Measurements from ENCODE around the gene APOBEC2. TPM values are rescaled to one million over a fixed set of nuclear protein-coding genes. Genes with fewer than 3 reads are reported as not detected.
A peak's percentile ranks its signal among the peaks of the same experiment; 100 is the strongest.

The APOBEC2 gene
- total and polyA plus RNA-seq, 2 donors from 2014 or later: not detected

DNA sequence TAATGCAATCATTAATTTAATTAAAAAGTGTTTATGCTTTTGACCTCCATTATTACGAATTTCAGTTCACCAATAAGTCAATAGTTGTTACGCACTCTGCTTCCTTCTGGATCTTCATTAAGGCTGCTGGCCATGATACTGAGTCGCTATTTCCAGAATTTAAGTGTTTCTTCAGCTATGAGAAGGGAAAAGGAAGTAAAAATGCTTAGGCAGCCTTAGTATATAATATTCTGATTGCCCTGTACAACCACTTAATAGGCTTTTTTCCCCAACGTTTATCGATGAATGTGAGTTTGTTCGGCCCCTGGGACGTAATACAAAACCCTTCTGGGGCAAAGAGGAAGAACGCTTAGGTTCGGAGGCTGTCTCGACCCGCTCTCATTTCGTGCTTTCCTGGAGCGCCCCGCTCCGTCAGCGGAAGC lies 18.5 kb downstream of the APOBEC2 start:
- intact Hi-C loops (cut with DNase I): no loop called here
- Histone ChIP-seq H3K4me1 (ENCODE audit: control insufficient read depth in 2 of 3, insufficient read depth in 2 of 3, low read depth in 1 of 3, low read length in 3 of 3) (peaks cover 9 to 13% (median 9%) of the 10 kb centered on the region in 3 donors), H3K36me3 (ENCODE audit: control insufficient read depth in 2 of 3, insufficient read depth in 3 of 3, low read length in 3 of 3) (peaks cover 2 to 13% (median 5%) of the 10 kb centered on the region in 3 donors), H3K9ac (ENCODE audit: low read length in 3 of 3) (peak overlapping the region; percentile 86 to 98 (median 98)), H3K27me3 (ENCODE audit: control insufficient read depth, insufficient read depth, low read length) (no peaks in the 10 kb centered on the region), H3K27ac (ENCODE audit: low read depth in 2 of 2, low read length in 2 of 2) (peak overlapping the region; percentile 99 to 100), H3K4me3 (ENCODE audit: low read length in 3 of 3) (peak overlapping the region; percentile 87 to 98 (median 93)), H3K9me3 (ENCODE audit: control insufficient read depth in 2 of 3, insufficient read depth in 1 of 3, low read length in 3 of 3) (no peaks in the 10 kb centered on the region)
- TF ChIP-seq, protein P1, sequence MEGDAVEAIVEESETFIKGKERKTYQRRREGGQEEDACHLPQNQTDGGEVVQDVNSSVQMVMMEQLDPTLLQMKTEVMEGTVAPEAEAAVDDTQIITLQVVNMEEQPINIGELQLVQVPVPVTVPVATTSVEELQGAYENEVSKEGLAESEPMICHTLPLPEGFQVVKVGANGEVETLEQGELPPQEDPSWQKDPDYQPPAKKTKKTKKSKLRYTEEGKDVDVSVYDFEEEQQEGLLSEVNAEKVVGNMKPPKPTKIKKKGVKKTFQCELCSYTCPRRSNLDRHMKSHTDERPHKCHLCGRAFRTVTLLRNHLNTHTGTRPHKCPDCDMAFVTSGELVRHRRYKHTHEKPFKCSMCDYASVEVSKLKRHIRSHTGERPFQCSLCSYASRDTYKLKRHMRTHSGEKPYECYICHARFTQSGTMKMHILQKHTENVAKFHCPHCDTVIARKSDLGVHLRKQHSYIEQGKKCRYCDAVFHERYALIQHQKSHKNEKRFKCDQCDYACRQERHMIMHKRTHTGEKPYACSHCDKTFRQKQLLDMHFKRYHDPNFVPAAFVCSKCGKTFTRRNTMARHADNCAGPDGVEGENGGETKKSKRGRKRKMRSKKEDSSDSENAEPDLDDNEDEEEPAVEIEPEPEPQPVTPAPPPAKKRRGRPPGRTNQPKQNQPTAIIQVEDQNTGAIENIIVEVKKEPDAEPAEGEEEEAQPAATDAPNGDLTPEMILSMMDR (IDR thresholded peaks at IDR 0.05; ENCODE audit: borderline replicate concordance, extremely low read depth, insufficient read depth): peak; percentile 25
- FAIRE-seq (no peak), DNase-seq (no peak)

DNA sequence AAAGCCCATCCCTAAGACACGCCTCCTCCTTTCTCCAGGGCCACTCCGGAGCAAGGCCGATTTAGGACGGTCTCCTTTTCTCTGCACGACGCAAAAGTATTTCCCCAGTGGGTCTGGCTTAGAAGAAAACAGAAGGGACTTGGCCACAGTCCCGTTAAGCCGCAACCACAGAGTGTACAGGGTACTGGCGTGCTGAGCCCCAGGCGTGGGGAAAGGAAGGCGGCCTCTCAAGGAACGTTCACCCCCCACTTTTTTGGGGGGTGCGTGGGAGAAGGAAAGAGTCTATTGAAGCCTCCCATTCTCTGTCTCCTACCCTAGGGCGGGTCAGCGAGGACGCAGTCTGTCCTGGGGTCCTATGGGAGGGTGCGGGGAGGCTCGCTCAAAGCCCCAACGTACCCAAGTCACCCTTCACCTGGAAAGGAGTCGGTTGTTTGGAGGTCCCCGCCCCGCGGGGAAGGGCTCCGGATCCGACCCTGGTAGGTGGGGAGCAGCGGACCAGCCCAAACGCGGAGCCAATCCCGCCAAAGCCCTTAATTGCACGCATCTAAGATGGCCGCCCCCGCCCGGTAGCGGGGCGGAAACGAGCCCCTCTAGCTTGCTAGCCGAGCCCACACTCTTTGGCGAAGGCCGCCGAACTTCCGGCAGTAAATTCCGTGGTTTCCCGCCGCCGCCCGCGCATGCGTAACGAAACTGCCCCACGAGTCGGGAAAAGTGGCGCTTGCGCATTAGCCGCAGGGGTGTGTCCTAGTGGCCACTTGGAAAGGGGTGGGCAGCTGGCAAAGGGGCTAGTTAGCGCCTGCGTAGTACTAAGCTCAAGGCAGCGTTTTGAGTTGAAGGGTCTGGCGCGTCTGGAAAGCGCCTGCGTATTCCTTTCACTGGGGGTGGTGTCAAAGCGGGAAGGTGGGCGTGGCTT lies 19.2 kb downstream of the APOBEC2 start, which contains the start of gene OARD1:
OARD1 (minus strand) TSS at position 434 of the 913 bp plus-strand sequence. CDS start 722 bp downstream, outside the sequence.
- FAIRE-seq (no peak), DNase-seq (peak; percentile 100)
- Histone ChIP-seq H3K9ac (ENCODE audit: low read length in 3 of 3) (peak within 1 kb of the TSS; percentile 98), H3K36me3 (ENCODE audit: control insufficient read depth in 2 of 3, insufficient read depth in 3 of 3, low read length in 3 of 3) (peaks cover 0 to 10% (median 2%) of the 10 kb centered on the region in 3 donors), H3K27me3 (ENCODE audit: control insufficient read depth, insufficient read depth, low read length) (no peaks in the 10 kb centered on the region), H3K4me1 (ENCODE audit: control insufficient read depth in 2 of 3, insufficient read depth in 2 of 3, low read depth in 1 of 3, low read length in 3 of 3) (peaks cover 8 to 13% (median 9%) of the 10 kb centered on the region in 3 donors), H3K9me3 (ENCODE audit: control insufficient read depth in 2 of 3, insufficient read depth in 1 of 3, low read length in 3 of 3) (no peaks in the 10 kb centered on the region), H3K4me3 (ENCODE audit: low read length in 3 of 3) (peak within 1 kb of the TSS; percentile 92 to 98 (median 93)), H3K27ac (ENCODE audit: low read depth in 2 of 2, low read length in 2 of 2) (peak within 1 kb of the TSS; percentile 99 to 100)
- TF ChIP-seq, protein P1 (IDR thresholded peaks at IDR 0.05; ENCODE audit: borderline replicate concordance, extremely low read depth, insufficient read depth): no peak
- intact Hi-C loops (cut with DNase I): no loop called here

DNA sequence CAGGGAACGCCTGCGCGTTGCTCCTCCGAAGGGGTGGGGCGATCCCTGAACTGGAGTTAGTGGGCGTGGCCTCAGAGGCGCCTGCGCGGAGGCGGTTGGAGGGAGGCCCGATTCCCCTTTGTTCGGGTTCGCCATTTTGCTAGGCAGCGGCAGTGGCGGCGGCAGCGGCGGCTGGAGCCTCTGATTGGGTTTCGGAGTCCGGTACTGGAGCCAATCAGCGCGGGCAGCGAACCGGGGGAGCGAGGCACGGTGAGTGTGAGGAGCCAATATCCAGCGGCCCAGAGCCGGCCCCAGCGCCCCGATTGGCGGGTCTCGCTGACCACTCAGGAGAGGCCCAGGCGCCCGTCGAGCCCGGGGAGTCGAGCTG lies 19.8 kb downstream of the APOBEC2 start, which contains the start of gene NFYA:
NFYA (plus strand) TSS at position 139 of the 367 bp plus-strand sequence. CDS start 6,116 bp downstream, outside the sequence.
- peaks cover 0 to 3% (median 2%) of the 10 kb centered on the region in 3 donors for H3K36me3 ChIP-seq (ENCODE audit: control insufficient read depth in 2 of 3, insufficient read depth in 3 of 3, low read length in 3 of 3)
- peak within 1 kb of the TSS; percentile 92 to 98 (median 93) for H3K4me3 ChIP-seq (ENCODE audit: low read length in 3 of 3)
- intact Hi-C loops (cut with DNase I): no loop called here
- FAIRE-seq: peak; percentile 98
- peaks cover 8 to 13% (median 9%) of the 10 kb centered on the region in 3 donors for H3K4me1 ChIP-seq (ENCODE audit: control insufficient read depth in 2 of 3, insufficient read depth in 2 of 3, low read depth in 1 of 3, low read length in 3 of 3)
- H3K27ac ChIP-seq (ENCODE audit: low read depth in 2 of 2, low read length in 2 of 2): peak within 1 kb of the TSS; percentile 99 to 100
- no peaks in the 10 kb centered on the region for H3K27me3 ChIP-seq (ENCODE audit: control insufficient read depth, insufficient read depth, low read length)
- TF ChIP-seq, protein P1 (IDR thresholded peaks at IDR 0.05; ENCODE audit: borderline replicate concordance, extremely low read depth, insufficient read depth): peak; percentile 10
- peak in 1 of 5 donors; percentile 100 for DNase-seq
- H3K9me3 ChIP-seq (ENCODE audit: control insufficient read depth in 2 of 3, insufficient read depth in 1 of 3, low read length in 3 of 3): no peaks in the 10 kb centered on the region
- H3K9ac ChIP-seq (ENCODE audit: low read length in 3 of 3): peak within 1 kb of the TSS; percentile 98

Data from kidney (tissue), 14 donors.